Sigmoid colon (tissue), 4 donors: Measurements from ENCODE around the gene SLC25A19.
A peak's percentile ranks its signal among the peaks of the same experiment; 100 is the strongest.

ENCODE experiments used
- CTCF ChIP-seq, 4 experiments: fragments of 450-650 bp in 3 of 4; fragments of 200-600 bp in 1 of 4; IDR thresholded peaks; one replicate each; pipeline ENCODE4 v1.5.1; 2016 to 2019; ENCODE audit warnings: antibody characterized with exemption in 4 of 4, mild to moderate bottlenecking in 3 of 4, moderate library complexity in 2 of 4
- EP300 ChIP-seq, 4 donors: sonication (generic); formaldehyde crosslinking; IDR thresholded peaks; one replicate each; pipeline ENCODE4 v1.6.1; 2017; ENCODE audit warnings: antibody characterized with exemption in 4 of 4

- TF ChIP-seq CTCF (IDR thresholded peaks at IDR 0.05) (peak; percentile 23 to 74 (median 34)), EP300 (IDR thresholded peaks at IDR 0.05) (no peak)
These were observed 17.8 kb downstream of the SLC25A19 start for GRCh38 chr17:75271233-75271954.
